GM04503 (cell line): Measurements from ENCODE around the gene CHMP4A.
"Not testable (repeated sequence)": the region's sequence is repeated elsewhere in the genome, so short reads cannot be mapped to it uniquely, and the experiment has no call there.

Experiments
- DNase-seq: peaks from one replicate; pipeline ENCODE4 v3.0.0-alpha.2; 2012; ENCODE audit warnings: low read depth

CHMP4A gene

DNA sequence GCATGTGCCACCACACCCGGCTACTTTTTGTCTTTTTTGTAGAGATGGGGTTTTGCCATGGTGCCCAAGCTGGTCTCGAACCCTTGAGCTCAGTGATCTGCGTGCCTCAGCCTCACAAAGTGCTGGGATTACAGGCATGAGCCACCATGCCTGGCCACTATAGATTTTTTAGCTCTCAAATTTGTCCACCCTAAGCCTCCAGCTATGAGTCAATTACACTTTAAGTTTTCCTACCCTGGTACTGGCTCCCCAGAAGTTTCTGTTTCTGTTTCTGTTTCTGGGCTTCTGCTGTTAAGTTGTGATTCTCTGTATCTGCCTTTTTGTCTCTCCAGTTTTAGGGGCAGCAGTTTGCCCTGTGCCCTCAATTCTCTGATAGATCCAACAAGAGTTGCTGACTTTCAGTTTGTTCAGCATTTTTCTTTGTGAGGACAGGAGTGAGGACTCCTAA lies 33.5 kb upstream of the CHMP4A start:
- no peak for DNase-seq

DNA sequence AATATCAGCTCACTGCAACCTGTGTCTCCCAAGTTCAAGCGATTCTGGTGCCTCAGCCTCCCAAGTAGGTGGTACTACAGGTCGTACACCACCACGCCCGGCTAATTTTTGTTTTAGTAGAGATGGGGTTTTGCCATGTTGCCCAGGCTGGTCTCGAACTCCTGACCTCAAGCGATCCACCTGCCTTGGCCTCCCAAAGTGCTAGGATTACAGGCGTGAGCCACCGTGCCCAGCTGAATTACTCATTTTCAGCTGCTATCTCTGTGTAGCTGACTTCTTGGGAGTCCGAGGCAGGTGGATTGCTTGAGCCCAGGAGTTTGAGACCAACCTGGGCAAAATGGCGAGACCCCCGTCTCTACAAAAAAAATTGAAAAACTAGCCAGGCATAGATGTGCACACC lies 32.1 kb upstream of the CHMP4A start:
- DNase-seq: not testable (repeated sequence)

DNA sequence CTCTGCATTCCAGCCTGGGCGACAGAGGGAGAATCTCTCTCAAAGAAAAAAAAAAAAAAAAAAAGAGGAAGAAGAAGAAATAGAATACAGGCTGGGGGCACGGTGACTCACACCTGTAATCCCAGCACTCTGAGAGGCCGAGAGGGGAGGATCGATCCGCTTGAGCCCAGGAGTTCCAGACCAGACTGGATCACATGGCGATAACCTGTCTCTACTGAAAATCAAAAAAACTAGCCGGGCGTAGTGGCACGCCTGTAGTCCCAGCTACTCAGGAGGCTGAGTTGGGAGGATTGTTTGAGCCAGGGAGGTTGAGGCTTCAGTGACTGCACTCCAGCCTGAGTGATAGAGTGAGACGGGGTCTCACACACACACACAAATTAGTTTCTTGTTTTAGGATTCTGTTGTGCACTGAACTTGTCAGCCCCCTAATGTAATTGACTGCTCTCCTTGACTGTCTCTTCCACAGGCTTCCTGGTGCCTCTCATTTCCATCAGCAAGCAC lies 30.1 kb upstream of the CHMP4A start:
- DNase-seq: no peak

DNA sequence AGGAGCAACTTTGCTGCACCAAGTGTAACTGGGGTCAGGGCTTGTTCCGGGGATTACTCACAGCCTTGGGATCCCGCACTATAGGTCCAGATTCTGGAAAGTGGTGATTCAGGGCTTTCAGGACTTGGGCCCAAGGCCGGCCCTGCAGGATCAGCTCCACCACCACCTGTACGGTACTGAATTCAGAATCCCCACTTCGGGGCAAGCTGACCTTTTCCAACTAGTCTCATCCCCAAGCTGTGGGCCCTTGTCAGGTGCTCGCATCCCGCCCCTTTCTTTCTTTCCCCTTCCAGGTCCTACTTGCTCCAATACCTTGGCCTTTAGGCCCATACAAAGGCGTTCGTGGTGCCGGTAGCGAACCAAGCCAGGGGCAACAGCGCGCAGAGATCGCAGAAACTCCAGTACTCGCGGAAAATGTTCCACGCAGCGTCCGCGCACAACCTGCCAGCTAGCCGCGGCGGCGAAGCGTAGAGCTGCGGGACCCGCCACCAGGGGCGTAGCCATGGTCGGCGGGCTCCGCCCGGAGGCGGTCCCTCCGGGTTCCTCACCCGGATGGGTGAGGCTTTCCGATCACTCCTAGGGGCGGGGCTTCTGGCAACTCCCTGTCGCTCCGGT lies 28.6 kb upstream of the CHMP4A start:
- DNase-seq: no peak

DNA sequence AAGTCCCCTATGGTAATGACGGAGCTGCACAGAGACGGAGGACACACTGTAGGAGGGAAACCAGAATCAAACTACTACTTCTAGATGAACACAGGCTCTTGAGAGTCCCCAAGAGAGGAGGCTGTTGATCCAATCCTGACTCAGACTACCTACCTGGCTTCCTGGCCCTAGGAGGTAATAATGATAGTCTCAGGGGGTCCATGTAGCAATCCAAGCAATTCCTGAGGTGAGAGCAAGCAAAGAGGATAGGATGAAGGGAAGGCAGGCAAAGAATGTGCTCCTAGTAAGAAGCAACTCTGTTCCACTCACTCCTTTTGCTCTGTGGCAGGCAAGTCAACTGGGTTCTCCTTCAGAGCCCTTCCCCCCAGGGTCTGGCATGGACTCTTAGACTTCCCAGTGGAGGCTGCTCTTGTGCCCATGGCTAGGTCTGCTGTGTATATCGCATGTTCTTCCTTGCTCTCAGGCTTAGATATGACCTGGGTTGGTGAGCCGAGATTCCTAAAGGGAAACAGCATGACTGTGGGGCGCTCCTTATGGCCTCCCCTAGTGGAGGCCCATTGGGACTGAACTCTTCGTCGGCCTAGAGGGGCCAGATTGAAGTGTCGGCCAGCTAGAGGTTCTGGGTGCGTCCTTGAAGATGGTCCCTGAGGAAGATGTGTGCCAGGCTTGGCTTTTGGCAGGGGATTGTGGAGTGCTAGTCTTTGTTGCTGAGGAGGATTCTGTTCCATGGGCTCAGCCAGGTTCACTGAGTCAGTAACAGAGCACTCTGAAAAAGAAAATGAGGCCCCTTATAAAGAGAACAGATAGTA lies 27.0 kb upstream of the CHMP4A start:
- DNase-seq: no peak

DNA sequence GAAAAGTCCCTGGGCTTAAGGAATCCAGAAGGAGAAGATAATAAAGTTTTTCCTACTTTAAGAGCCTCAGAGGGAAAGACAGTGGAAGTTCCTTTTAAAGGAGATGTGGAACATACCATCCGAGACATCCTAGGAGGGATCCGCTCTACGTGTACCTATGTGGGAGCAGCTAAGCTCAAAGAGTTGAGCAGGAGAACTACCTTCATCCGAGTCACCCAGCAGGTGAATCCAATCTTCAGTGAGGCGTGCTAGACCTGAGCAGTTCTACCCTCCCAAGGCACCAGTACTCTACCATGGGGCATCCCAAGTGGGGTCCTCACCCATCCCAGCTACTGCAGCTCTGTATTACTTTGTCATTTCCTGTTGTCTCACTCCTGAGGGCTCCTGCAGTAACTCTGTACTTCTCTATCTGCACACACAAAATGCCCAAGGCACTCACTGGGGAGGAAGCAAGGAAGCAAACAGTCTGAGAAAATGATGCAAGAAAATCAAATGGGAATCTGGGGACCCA lies 25.3 kb upstream of the CHMP4A start:
- no peak for DNase-seq

DNA sequence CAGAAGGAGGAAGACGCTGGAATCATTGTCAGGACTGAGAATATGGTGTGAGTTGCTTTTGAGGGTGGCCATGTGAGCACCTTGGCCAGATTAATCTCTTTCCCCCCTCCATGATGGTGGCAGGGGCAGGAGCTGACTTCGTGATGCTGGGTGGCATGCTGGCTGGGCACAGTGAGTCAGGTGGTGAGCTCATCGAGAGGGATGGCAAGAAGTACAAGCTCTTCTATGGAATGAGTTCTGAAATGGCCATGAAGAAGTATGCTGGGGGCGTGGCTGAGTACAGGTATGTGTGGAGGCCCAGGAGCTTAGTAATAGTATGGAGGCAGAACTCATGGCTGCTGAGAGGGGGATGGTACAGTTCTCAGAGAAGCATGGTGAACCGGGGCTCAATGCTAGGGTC lies 24.8 kb upstream of the CHMP4A start:
- DNase-seq: no peak

DNA sequence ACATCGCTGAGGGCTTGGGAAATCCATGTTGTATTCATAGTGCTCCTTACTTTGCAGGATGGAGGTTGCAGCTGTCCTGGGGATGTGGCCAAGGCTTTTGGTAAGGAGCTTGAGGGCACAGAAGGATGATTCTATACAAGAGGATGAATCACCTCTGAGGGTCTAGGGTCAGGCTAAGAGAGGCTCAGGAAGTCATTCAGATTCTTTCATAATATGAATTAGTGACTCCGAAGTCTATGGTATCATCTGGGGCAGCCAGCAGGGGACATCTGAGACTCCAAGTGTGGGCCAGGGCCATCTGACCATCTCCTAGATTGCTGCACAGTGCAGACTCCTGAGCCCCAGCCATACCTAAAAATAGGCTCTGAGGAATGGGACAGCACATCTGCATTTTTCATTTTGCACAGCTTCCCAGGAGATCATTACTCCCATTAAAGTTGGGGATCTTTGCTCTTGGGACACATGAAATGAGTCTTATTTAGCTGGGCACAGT lies 24.2 kb upstream of the CHMP4A start:
- DNase-seq: no peak

DNA sequence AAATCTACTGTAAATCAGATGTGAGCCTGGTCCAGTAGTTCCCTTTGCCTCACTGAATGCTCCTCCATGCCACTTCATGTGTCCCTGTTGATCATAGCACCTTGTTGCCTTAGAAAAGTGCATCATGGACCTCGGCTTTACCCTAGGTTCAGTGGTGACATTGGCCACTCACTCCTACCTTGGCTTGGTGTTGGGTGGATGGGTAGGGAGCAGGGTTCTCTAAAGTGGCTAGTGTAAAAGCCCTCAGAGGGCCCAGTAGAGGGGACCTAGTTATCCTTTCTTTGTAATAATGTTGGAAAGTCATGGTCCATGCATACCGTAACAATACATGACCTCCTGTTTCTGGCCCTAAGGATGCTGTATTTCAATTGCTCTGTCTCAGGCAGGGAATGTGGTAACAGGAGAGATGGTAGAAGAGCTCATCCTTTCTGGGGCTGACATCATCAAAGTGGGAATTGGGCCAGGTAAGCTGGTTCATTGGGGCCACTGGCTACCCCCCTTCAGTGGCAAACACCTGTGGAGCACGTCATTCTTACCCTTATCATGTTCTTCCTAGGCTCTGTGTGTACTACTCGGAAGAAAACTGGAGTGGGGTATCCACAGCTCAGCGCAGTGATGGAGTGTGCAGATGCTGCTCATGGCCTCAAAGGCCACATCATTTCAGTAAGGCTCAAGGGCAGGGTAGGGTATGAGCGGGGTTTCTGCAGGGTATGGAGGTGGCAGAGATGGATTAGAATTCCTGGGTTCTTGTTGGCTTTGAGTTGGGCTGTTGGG lies 23.6 kb upstream of the CHMP4A start:
- DNase-seq: no peak

DNA sequence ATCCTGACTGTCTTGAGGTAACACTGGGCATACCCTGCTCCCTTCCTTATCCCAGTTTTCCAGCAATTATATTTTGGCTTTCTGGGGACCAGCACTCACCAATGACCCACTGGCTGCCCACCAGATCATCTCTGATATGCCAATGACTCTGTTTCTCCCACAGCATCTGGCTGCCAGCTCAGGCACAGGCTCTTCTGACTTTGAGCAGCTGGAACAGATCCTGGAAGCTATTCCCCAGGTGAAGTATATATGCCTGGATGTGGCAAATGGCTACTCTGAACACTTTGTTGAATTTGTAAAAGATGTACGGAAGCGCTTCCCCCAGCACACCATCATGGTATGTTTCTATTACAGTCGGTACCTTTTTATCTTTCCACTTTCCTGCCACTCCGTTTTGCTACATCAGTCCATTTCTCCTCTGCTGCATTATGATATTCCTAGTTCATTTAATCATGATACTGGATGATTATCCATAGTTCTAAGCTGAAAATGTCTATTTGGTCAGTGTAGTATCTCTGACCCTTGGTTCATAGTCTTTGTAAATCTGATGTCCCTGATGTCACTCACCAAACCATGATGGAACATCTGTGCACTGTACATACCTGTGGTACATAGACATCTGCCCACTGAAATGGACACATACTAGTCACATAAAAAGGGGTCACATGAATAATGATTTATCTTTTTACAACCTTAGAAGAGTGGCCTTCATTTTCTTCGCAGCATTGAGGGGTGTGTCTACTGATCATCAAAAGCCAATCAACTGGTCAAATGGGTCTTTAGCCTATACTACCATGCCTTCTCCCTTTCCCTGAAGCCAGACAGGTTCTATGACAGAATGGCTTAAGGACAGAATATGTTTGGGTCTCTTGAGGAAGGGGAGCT lies 22.8 kb upstream of the CHMP4A start:
- no peak for DNase-seq

DNA sequence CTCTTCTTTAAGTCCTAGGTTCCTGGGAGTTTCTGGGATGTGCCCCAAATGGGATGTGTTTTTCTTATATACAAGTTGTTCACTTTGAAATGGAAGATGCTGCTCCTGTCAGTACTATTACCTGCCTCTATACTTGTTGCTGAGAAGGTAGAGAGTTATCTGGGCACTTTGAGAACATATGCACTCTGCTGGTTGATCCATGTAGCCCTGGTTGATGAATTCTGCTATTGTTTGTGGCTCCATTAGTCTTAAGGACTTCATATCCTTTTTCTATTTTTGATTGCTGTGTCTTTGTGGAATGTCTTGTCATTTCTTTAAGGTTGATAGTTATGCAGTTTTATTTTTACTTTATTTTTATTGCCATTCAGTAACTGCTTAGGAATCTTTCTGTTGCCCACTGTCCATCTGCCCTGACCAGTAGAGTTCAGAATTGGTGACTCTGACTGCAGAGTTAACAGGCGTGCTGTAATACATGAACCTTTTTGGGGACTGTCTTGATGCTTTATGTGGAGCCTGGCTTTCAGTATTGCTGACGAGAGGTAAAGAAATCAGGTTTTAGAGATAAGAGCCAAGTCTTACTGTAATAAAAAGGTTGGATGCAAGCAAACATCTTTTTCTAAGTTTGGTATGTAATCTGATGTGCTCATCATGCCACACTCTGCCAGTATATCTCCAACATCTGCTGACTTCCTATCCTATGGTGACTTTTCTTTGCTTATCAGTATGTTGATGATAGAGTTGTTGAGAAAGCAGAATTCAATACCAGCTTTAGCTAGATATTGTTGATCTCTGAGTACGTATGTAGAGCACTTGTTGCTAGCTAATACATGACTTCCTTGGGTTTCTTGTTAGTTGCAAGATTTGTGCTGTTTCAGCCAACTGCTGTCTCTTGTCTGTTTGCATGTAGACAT lies 21.1 kb upstream of the CHMP4A start:
- no peak for DNase-seq

DNA sequence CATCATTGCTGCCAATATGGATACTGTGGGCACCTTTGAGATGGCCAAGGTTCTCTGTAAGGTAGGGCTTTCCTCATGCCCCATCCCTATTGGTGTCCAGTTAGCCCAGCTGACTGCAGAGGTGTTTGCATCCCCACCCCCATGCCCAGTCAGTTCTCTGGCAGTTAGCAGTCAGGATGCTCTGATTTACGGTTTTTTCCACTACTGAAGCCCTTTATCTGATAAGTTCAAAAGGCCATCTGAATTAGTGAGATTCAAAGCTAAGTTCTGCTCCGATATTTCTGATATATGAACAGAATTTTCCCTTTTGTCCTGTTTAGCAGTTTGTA lies 20.2 kb upstream of the CHMP4A start:
- DNase-seq: no peak

DNA sequence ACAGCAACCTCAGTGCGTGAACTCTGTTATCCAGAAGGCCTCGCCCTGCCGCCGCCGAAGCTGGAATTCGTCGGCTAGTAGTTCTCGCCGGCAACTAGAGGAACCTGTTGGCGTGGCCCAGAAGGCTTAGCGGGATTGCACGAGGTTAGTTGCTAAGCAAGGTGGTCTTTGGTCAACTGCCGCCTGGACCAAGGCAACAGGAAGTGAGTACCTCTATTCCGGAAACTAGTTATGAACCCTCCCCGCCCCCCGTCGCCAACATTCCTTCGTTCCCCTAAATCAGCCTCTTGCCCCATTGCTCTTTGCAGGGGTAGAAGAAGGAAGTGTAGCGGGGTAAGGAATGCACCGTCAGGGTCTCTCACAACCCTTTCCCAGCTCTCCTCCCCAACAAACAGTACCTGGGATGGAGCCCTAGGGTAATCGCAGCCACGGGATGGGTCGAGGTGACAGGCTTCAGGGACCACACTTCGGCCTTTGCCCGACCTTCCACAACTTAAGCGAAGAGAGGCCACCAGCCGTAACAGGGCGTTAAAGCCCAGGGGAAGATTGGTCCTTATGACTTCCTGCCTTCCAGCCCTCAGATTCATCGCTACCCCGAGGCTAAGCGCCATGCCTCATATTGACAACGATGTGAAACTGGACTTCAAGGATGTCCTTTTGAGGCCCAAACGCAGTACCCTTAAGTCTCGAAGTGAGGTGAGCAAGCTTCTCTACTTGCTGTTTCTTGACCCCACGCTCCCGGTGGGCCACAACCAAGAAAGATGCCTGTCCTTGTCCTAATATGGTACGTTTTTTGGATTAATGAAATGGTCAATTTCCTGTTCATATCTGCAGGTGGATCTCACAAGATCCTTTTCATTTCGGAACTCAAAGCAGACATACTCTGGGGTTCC lies 19.6 kb upstream of the CHMP4A start, which contains the start of gene GMPR2:
Gene GMPR2 (plus strand): TSS at position 285 of the 893 bp plus-strand sequence. CDS start 325 bp downstream, at position 610.
- no peak for DNase-seq

DNA sequence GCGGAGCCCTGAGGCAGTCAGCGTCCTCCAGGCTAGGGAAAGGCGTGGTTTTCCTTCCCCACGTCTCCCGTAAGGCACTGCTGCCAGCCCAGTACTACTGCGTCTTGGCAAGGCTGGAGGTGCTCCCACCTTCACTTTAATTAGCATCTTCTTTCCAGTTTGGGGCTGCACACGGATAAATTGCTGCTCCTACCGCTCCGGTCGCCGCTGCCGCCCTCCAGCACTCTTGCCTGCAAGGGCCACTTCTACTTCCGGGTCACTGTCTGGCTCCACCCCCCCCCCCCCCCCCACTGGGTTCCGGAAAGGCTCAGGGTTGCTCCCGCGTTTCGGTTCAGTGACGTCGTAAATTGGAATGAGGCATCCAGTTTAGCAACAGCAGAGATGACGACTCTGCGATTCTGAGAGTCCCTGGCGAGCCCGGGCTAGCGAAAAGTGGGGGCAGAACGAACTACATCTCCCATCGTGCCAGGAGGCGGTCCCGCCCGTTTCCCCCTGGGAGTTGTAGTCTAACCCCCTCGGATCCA lies 18.9 kb upstream of the CHMP4A start, which contains the start of gene NEDD8:
Gene NEDD8 (minus strand): TSS at position 247 of the 524 bp plus-strand sequence. CDS start 100 bp downstream, at position 147.
- peak; percentile 95 for DNase-seq

DNA sequence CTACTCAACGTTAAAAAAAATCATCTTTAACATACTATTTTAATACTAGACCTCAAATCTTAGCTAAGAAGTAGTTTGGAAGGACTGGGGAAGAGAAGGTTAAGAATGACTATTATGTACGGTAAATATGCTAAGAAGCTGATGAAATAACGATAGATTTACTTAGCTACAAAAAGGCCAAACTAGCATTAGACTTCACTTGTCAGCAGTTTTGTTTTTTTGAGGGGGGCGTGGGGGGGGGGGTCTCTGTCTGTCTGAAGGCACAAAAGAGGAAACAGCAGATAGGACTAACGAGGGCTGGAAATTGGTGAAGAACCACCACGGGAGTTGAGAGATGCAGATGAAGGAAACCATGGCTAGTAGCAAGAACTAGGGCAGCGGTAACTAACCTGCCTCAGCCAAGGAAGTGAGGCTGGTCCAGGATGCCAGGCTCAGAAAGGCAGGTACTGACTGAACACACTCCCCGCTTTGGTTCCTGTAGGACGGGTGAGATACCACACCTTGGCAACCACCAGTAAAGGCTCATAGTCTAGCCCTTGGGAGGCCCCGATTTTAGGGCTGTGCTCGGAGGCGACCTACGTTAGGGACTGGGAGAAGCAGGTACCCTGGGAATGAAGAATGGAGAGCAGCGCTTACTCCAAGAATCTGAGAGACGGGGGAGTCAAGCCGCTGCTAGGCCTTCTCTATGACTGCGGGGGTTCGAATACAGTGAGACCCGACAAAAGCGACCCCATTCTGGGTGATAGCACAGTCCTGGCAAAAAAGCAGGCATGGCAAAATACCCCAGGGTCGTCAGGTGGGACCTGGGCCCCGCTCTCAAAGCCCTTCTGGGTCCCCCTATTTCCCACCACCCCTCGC lies 18.2 kb upstream of the CHMP4A start:
- no peak for DNase-seq

DNA sequence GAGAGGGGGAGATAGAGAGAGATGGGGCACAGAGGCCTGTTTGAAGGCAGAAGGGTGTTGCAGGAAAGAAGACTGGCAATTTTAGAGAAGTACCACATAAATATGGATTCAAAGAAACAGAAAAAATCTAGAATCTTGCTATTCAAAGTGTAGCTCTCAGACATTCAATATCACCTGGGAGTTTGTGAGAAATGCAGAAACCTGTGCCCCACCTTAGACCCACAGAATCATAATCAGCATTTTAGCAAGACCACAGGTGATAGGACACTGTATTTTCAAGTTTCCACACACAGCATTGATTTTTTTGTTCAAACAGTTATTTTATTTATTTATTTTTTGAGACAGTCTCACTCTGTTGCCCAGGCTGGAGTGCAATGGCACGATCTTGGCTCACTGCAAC lies 15.6 kb upstream of the CHMP4A start:
- DNase-seq: no peak

DNA sequence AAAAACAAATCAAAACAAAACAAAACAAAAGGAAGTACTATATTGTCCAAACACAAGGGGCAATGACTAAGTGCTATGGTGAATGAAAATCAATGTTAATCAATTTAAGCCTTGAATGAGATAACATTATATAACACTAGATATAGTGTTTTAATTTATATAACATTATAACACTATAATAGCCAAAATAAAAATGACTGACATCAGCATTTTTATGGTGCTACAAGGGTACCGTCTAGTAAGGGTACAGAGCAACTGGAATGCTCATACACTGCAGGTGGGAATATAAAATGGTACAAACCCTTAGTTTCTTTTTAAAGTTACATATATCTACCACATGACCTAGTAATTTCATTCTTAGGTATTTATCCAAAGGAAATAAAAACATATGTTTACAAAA lies 13.2 kb upstream of the CHMP4A start:
- no peak for DNase-seq

DNA sequence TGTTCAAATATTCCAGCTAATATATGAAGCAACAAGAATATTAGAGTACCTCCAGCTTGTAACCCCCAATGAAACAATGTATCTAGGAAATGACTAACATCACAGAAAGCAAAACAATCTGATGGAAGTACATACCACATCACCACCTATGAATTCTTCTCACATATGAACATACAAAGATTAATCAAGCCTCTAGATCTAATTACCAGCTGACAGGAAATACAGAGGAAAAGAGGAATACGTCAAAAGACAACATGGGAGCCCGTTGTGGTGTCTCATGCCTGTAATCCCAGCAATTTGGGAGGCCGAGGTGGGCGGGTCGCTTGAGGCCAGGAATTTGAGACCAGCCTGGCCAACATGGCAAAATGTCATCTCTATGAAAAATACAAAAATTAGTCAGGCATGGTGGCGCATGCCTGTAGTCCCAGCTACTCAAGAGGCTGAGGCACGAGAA lies 11.4 kb upstream of the CHMP4A start:
- DNase-seq: peak; percentile 85
